ENCODE results near the gene NPEPPS. TPM values are rescaled to one million over a fixed set of nuclear protein-coding genes. Genes with fewer than 3 reads are reported as not detected.
"Not testable (repeated sequence)": the region's sequence is repeated elsewhere in the genome, so short reads cannot be mapped to it uniquely, and the experiment has no call there.

NPEPPS gene
- polyA plus RNA-seq (2011; rRNA removed): 147 and 206 TPM in 2 replicates
- 119 and 189 TPM in 2 replicates for polyA minus RNA-seq (2011; rRNA and poly(A)+ RNA removed)

GRCh38 chr17:47530557-47531232 is at the start of gene NPEPPS:
NPEPPS (plus strand) TSS chr17:47531108; CDS start chr17:47531301, 193 bp downstream.
- H3K27me3 ChIP-seq (ENCODE audit: control insufficient read depth, insufficient read depth, low read length); H3K9me3 ChIP-seq (ENCODE audit: control insufficient read depth, insufficient read depth, low read length); POLR2A ChIA-PET; CTCF ChIA-PET: not testable (repeated sequence)
- peak within 1 kb of the TSS; percentile 52 for H3K27ac ChIP-seq (ENCODE audit: low read depth, low read length)
- peak within 1 kb of the TSS; percentile 70 for H3K4me3 ChIP-seq (ENCODE audit: low read depth, low read length)
- peak; percentile 55 for DNase-seq (ENCODE audit: low read depth, low spot score)

- Histone ChIP-seq H3K27ac (ENCODE audit: low read depth, low read length) (peak overlapping the region; percentile 57), H3K4me3 (ENCODE audit: low read depth, low read length) (peak overlapping the region; percentile 63)
- H3K9me3 ChIP-seq (ENCODE audit: control insufficient read depth, insufficient read depth, low read length); POLR2A ChIA-PET; DNase-seq (ENCODE audit: low read depth, low spot score); H3K27me3 ChIP-seq (ENCODE audit: control insufficient read depth, insufficient read depth, low read length); CTCF ChIA-PET: not testable (repeated sequence)
Observed at GRCh38 chr17:47491841-47492212, 39.1 kb upstream of the NPEPPS start.

GRCh38 chr17:47499074-47499473 is 31.8 kb upstream of the NPEPPS start:
- POLR2A ChIA-PET; H3K27me3 ChIP-seq (ENCODE audit: control insufficient read depth, insufficient read depth, low read length); H3K4me3 ChIP-seq (ENCODE audit: low read depth, low read length); H3K9me3 ChIP-seq (ENCODE audit: control insufficient read depth, insufficient read depth, low read length); H3K27ac ChIP-seq (ENCODE audit: low read depth, low read length); CTCF ChIA-PET; DNase-seq (ENCODE audit: low read depth, low spot score): not testable (repeated sequence)

- DNase-seq (ENCODE audit: low read depth, low spot score); H3K4me3 ChIP-seq (ENCODE audit: low read depth, low read length); H3K9me3 ChIP-seq (ENCODE audit: control insufficient read depth, insufficient read depth, low read length); H3K27ac ChIP-seq (ENCODE audit: low read depth, low read length); H3K27me3 ChIP-seq (ENCODE audit: control insufficient read depth, insufficient read depth, low read length); POLR2A ChIA-PET: not testable (repeated sequence)
- CTCF ChIA-PET: interaction anchor here (1.4 to 3.1 kb wide), 2 partner anchors 116 to 119 kb away, joined by 10 to 45 read pairs; no protein-coding TSS in a partner anchor
Observed at GRCh38 chr17:47499494-47499893, 31.4 kb upstream of the NPEPPS start.

- not testable (repeated sequence) for H3K27me3 ChIP-seq (ENCODE audit: control insufficient read depth, insufficient read depth, low read length); H3K4me3 ChIP-seq (ENCODE audit: low read depth, low read length); DNase-seq (ENCODE audit: low read depth, low spot score); H3K27ac ChIP-seq (ENCODE audit: low read depth, low read length); H3K9me3 ChIP-seq (ENCODE audit: control insufficient read depth, insufficient read depth, low read length)
- CTCF ChIA-PET: interaction anchor here (1.4 to 3.1 kb wide), 3 partner anchors 112 to 118 kb away, joined by 5 to 45 read pairs (median 10); no protein-coding TSS in a partner anchor
- POLR2A ChIA-PET: interaction anchor here (0.6 to 0.7 kb wide), 2 partner anchors 118 to 151 kb away, joined by 3 to 4 read pairs; no protein-coding TSS in a partner anchor
- peak; percentile 51 for TF ChIP-seq CTCF (IDR thresholded peaks at IDR 0.05; ENCODE audit: low read depth, low read length)
Observed at GRCh38 chr17:47500620-47501019, 30.3 kb upstream of the NPEPPS start.

GRCh38 chr17:47502122-47502731 is 28.7 kb upstream of the NPEPPS start:
- H3K27ac ChIP-seq (ENCODE audit: low read depth, low read length); H3K27me3 ChIP-seq (ENCODE audit: control insufficient read depth, insufficient read depth, low read length); H3K4me3 ChIP-seq (ENCODE audit: low read depth, low read length); POLR2A ChIA-PET; H3K9me3 ChIP-seq (ENCODE audit: control insufficient read depth, insufficient read depth, low read length); DNase-seq (ENCODE audit: low read depth, low spot score): not testable (repeated sequence)
- CTCF ChIA-PET: interaction anchor here (0.9 to 3.1 kb wide), 3 partner anchors 111 to 116 kb away, joined by 5 to 45 read pairs (median 5); no protein-coding TSS in a partner anchor

- H3K9me3 ChIP-seq (ENCODE audit: control insufficient read depth, insufficient read depth, low read length); H3K4me3 ChIP-seq (ENCODE audit: low read depth, low read length); H3K27me3 ChIP-seq (ENCODE audit: control insufficient read depth, insufficient read depth, low read length); POLR2A ChIA-PET; DNase-seq (ENCODE audit: low read depth, low spot score): not testable (repeated sequence)
- peak overlapping the region; percentile 47 for H3K27ac ChIP-seq (ENCODE audit: low read depth, low read length)
- CTCF ChIA-PET: interaction anchor here (2.4 kb wide), 1 partner anchor 113 kb away, joined by 7 read pairs; no protein-coding TSS in a partner anchor
Observed at GRCh38 chr17:47502776-47503455, 28.0 kb upstream of the NPEPPS start.

GRCh38 chr17:47511701-47512146 is 19.2 kb upstream of the NPEPPS start:
- DNase-seq (ENCODE audit: low read depth, low spot score); H3K4me3 ChIP-seq (ENCODE audit: low read depth, low read length); H3K9me3 ChIP-seq (ENCODE audit: control insufficient read depth, insufficient read depth, low read length); POLR2A ChIA-PET; H3K27ac ChIP-seq (ENCODE audit: low read depth, low read length); CTCF ChIA-PET; H3K27me3 ChIP-seq (ENCODE audit: control insufficient read depth, insufficient read depth, low read length): not testable (repeated sequence)

- H3K9me3 ChIP-seq (ENCODE audit: control insufficient read depth, insufficient read depth, low read length); DNase-seq (ENCODE audit: low read depth, low spot score); H3K27me3 ChIP-seq (ENCODE audit: control insufficient read depth, insufficient read depth, low read length); H3K4me3 ChIP-seq (ENCODE audit: low read depth, low read length); POLR2A ChIA-PET; CTCF ChIA-PET; H3K27ac ChIP-seq (ENCODE audit: low read depth, low read length): not testable (repeated sequence)
Observed at GRCh38 chr17:47513301-47513700, 17.6 kb upstream of the NPEPPS start.

- H3K4me3 ChIP-seq (ENCODE audit: low read depth, low read length); CTCF ChIA-PET; H3K9me3 ChIP-seq (ENCODE audit: control insufficient read depth, insufficient read depth, low read length); H3K27ac ChIP-seq (ENCODE audit: low read depth, low read length); H3K27me3 ChIP-seq (ENCODE audit: control insufficient read depth, insufficient read depth, low read length); DNase-seq (ENCODE audit: low read depth, low spot score); POLR2A ChIA-PET: not testable (repeated sequence)
Observed at GRCh38 chr17:47518880-47519279, 12.0 kb upstream of the NPEPPS start.

- H3K4me3 ChIP-seq (ENCODE audit: low read depth, low read length); DNase-seq (ENCODE audit: low read depth, low spot score); H3K27me3 ChIP-seq (ENCODE audit: control insufficient read depth, insufficient read depth, low read length); CTCF ChIA-PET; H3K27ac ChIP-seq (ENCODE audit: low read depth, low read length); POLR2A ChIA-PET; H3K9me3 ChIP-seq (ENCODE audit: control insufficient read depth, insufficient read depth, low read length): not testable (repeated sequence)
Observed at GRCh38 chr17:47519365-47519764, 11.5 kb upstream of the NPEPPS start.

All from AG04450 (cell line).